ENCODE data around the gene PTPRF.

PTPRF gene

DNA sequence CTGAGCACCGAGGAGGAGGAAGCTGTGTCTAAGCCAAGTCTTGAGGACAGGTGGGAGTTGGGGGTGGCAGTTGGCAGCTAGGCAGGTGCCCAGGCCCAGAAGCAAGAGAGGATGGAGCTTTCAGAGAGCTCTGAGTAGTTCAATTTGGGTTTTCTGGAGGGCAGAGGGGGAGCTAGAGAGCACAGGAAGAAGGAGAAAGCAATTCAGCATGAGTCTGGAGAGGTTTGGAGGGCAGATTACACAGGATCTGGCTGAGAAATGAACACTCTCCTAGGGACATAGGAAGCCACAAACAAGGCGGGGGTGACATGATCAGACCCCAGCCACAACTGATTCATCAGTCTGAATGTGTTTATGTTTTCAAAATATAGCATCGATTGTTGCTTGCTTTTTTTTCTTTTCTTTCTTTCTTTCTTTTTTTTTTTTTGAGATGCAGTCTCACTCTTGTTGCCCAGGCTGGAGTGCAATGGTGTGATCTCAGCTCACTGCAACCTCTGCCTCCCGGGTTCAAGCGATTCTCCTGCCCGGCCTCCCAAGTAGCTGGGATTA, 23.8 kb downstream of the PTPRF start:
- DNase-seq, result no peak

DNA sequence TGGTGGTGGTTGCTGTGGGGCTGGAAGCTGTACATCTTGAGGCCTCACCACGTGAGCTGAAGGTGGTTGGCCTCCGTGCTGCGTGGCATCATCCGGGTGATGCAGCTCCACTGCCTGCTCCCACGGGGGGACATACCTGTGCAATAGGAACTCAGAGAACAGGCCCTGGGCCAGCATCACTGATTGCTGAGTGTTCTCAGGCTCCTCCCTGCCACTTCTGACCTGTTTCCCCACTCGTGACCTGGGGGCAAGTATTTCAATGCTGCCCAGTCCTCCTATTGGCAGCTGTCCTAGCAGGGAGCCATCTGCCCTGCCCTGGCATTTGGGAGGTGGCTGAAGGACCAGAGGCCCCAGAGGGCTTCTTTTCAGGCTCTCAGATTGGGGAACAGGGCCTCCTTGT, 26.1 kb downstream of the PTPRF start:
- no peak for DNase-seq

DNA sequence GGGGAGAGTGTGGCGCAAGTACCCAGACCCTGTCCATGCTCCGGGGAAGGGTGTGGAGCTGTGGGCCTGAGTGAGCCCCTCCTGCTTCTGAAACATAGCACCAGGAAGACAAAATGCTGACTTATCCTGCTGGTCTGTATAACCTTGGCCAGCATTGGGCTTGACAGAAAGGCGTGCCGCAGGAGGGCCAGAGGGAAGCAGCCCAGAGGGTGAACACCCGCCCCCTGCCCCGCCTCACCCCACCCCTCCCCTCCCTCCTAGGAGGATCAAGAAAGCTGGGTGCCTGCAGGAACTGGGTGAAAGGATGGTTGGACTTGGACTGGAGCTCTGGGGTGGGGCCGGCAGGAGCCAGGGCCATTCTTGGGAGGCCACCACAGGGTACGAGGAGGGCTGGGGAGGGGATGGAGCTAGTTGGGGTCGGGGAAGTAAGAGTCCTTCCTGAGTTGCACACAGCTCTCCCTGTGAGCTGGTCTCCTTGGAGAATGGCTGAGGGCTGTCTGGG, 27.1 kb downstream of the PTPRF start:
- no peak for DNase-seq

DNA sequence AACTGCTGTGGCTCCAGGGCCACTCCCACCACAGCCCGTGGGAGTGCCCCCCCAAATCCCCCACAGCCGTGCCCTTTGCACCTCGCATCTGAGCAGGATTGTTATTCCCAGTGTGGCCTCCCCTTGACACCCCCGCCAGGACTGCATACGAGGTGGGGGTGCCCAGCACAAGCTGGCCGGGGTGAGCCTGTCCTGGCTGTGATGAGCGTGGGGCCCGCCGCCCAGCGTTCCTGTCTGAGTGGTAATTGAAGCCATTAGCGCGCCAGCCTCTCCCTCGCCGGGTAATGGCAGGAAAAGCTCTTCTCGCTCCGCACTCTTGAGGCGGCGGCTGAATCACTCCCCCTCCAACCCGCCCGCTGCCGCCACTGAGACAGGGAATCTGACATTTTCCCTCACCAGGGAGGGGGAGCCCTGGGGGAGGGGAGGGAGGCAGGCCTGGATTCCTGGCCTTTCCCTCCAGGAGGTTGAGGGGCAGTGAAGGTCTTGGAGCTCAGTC, 27.7 kb downstream of the PTPRF start:
- peak; percentile 86 for DNase-seq

DNA sequence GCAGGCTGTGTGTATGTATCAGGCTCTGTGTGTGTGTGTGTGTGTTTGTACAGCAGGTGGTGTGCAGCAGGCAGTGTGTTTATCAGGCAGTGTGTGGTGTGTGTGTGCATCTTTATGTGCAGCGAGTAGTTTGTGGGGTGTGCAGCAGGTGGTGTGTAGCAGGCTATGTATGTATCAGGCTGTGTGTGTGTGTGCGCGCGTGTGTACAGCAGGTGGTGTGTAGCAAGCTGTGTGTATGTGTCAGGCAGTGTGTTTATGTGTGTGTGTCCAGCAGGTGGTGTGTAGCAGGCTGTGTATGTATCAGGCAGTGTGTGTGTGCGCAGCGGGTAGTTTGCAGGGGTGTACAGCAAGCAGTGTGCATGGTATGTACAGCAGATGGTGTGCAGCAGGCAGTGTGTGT, 29.0 kb downstream of the PTPRF start:
- no peak for DNase-seq

DNA sequence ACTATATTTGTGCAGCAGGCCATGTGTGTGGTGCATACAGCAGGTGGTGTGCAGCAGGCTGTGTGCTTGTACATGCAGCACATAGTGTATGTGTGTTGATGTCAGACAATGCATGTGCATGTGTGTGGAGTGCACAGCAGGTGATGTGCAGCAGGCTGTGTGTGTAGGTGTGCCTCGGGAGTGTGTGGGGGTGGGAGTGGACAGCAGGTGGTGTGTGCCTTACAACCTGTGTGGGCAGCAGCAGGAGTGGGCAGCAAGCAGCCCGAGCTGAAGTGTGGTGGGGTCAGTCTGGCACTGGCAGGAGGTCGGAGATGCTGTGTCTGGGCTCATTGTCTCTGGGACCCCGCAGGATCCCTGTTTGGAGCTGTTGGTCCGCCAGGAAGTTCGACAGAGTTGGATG, 29.6 kb downstream of the PTPRF start:
- no peak for DNase-seq

DNA sequence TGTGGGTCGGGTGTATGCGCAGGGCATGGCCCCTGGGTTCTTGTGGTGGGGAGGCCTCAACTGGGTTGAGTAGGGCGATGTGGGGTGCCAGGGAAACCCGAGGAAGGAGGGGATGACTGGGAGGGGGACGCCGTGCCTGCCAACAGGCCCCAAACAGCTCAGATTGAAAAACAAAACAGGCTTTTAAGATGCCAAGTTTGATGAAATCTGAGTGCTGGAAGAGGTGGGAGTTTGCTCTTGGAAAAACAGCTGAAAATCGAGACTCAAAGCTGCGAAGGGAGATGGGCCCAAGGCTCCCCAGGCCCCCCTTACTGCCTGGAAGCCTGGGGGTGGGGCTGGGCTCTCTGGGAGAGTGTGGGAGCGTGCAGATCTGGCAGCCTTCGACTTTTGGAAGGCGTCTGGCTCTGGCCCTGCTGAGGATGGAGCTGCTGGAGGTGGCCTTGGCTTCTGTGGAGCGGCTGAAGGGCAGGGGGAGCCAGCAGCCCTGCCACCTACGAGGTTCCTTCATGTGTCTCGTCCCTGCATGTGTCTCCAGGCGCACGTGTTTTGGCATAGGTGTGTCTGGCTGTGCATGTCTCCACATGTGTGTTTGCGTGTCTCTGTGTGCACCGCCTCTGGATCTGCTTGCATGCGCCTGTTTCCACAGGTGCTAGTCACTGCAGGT, 33.3 kb downstream of the PTPRF start:
- no peak for DNase-seq

DNA sequence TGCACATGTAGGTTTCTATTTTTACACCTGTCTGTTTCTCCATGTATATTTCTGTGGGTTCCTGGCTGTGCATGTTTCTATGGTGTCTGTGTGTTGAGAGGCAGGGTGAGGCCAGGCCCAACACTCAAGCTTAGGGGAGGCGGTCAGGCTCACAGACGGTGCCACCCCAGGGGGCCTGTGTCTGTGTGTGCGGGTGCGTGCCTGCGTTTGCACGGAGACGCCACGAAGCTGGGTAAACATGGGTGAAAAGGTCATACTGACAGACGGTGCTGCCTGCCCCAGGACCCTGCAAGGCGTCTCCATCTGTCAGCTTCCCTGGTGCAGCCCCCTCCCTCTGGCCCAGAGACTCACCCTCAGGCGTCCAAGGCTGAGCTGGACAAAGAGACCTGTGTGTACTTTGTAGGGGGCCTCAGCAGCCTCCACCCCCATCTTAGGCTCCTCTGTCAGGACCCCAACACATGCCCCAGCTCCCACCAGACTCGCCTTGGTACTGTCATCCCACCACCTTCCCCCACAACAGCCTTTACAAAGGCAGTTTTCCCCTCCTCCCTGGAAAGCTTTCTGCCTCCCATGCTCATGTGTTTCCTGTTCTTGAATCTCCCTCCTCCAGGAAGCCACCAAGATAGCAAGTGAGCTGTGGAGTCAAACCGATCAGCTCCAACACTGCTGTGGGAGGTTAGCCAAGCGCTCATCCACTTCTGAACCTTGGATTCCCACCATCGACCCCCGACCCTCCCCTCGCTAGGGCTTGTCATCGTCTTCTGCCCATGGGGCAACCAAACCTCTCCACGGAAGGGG, 34.1 kb downstream of the PTPRF start:
- peak; percentile 59 for DNase-seq

DNA sequence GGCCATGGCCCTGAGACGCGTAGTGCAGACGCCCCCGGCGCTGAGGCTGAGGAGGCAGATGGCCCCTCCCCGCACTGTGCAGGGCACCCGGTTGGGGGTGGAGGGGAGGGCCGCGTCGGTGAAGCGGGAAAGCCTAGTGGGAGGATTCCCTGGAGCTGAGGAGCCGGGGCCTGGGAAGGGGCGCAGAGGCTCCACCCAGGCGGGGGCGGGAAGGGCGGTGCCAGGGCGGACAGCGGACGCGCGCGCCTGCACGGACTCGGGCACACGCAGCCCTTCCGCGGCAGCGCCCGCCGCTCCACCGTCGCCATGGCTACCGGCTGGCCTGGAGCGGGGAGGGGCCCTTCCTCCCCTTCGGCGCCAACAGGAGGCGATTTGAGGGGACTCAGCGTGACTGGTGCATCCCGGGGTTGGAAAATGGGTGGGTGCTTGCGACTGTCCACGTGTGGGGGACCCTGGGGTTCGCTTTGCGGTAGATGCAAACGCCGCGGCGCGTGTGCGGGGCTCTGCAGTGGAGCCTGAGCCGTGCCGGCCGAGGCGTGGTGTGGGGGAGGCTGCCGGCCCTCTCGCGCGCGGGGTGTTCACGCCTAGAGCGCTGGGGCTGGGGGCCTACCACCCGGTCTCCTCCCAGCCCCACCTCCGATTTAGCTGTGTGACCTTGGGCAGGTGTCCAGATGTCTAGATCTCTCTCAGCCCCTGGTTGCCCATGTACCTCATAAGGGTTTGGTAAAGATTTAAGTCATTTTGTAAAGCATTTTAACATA, 35.1 kb downstream of the PTPRF start:
- DNase-seq, result no peak

DNA sequence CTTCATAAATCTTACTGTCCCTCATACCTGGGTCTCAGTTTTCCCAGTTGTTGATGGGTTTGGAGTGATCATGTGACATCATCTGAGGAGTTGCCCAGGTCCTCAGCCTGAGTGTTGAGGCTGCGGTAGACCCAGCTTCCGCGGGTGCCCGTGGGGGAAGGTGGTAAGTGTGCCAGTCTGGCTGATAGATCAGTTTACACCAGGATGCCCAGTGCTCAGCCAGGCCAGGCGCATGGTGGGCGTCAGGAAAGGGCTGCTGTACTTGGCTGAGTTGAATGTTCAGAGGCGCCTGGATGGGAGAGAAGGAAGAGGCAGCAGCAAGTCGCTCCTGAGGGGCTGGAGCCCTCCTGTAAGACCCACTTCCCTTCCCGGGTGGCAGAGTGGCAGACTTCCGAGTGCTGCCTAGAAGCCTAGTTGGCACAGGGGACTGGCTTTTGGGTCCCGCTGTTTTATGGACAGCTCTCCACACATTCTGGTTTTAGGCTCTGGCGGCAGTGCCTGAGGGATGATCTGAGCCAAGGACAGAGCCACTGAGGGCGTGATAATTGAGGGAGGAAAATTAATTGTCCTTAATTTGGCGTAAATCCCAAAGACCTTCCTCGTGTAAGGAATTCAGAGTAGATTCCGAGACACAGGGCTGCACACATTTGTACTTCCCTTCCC, 35.8 kb downstream of the PTPRF start:
- DNase-seq, result no peak

DNA sequence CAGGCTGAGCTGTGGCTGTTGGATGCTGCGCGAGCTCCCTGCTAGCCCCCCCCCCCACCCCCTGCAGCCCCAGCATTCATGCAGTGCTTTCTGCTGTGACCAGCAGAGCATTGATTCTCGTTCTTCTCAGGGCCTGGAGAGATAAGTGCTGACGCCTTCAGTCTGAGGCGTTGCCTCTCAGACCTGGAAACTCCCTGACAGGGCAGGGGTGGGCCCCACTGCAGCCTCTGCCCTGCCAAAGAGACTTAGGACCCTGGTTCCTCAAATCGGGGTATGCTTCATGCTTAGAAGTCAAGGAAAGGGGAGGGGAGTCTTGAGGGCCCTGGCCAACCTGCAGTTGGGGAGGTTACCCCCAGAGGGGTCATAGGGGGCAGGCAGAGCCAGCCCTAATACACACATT, 38.5 kb downstream of the PTPRF start:
- no peak for DNase-seq

DNA sequence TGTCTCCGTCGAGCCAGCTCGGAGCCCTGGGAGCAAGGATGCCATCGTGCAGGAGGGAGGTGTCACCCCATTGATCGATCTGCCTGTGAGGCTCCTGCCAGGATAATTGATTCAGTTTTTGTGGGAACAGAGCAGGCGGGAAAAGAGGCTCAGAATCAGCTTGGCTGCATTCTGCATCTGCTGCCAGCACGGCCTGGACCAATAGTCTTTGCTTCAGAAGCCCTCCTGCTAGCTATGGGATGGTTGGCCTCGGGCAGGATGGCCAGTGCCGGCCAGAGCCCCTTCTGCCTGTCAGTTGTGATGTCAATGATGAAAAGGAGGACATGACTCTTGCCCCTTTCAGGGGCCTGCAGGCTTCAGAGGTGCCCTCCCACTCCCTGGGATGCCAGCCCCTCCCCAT, 39.6 kb downstream of the PTPRF start:
- DNase-seq, result no peak

DNA sequence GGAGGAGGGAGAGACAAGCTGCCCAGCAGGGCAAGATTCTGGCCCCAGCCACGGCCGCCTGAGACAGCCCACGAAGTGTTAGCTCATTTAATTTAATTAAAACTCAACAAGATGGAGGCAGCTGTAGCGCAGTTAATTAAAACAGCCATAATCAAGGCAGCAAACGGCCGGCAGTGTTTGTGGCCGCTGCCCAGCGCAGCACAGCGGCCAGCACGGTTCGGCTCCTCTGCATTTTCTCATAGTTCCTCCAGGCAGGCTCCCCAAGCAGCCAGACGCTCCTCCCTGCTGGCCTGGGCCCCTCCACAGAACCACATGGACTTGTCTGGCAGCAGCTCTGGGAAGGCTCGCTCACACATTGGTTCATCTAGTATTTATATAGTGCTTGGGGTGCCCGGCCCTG, 40.0 kb downstream of the PTPRF start:
- DNase-seq, result no peak

DNA sequence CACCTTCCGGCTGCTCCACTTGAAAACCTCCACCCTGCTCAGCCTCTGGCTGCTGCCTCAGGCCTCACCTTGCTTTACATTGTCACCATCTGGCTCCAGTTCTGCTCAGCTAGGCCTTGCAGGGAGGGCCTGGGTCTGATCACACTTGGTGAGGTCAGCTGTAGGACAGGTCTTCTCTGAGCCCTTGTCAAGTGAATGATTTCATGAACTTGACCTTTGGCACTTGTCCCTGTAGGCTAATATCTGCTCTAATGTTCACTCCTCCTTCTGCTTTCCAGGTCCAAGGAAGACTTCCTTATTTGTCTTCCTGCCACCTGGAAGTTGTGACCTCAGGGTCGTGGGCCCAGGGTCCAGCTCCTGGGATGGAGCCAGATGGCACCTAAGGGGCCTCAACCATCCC, 41.4 kb downstream of the PTPRF start:
- DNase-seq, result no peak

DNA sequence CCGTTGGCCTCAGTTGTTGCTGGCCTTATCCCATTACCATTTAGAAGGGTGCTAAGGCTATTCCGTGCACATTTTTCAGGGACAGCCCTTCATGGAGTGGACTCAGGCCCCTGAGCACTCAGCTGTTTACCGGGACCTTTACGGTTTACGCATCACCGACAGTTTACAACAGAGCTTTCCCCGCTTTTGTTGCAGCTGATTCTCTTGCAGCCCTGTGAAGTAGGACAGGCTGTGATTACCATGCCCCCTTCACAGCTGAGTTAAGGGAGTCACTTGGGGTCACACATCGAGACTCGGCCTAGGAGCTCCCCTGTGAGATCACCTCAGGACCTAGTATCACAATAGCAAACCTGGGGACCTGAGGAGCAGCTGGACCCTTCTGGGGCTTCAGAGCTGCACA, 41.9 kb downstream of the PTPRF start:
- DNase-seq, result no peak

DNA sequence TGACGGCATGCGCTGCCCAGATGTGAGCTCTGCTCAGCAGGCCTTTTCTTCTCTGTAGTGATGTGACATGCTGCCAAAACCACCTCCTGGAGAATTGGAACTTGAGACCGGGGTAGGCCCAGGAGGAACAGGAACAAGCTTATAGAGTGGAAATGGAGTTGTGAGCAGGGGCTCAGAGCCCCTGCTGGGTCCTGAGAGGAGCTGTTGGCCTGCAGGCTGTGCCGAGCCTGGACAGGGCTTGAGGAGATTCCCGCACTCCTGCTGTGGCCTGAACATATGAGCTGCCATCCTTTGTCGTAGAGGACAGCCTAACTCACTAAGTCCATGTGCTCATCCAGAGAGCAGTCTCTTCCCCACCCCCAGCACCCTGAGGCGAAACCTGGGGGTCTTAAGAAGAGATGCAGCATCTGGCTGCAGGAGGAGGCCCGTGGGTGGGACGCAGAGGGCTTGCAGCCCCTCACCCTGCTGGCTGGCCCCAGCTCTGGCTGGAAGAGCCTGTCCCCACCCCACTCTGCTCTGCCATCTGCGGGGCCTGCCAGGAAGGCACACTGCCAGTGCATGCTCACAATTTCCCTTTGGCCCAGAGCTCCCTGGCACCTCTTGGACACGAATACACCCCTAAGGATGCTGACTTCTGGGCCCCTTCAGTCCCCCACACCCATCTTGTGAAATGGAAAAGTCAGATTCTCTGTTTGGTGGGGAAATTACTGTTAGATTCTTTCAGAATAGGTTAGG, 42.5 kb downstream of the PTPRF start:
- no peak for DNase-seq

DNA sequence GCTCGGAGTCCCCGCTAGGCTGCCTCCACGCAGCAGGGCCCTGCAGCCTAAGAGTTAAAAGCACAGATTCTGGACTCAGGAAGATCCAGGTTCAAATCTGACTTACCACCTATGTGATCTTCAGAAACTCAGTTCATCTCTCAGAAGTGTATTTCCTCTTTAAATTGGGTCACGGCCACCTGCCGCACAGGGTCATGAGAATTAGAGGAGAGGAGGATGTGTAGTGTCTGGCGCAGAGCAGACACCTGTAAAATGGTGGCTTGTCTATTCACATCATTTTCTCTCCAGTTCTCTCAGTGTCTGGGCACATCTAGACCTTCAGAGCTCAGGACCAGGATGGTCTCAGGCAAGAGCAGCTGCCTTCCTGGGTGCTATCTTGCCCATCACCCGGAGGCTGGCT, 45.8 kb downstream of the PTPRF start:
- DNase-seq, result no peak

DNA sequence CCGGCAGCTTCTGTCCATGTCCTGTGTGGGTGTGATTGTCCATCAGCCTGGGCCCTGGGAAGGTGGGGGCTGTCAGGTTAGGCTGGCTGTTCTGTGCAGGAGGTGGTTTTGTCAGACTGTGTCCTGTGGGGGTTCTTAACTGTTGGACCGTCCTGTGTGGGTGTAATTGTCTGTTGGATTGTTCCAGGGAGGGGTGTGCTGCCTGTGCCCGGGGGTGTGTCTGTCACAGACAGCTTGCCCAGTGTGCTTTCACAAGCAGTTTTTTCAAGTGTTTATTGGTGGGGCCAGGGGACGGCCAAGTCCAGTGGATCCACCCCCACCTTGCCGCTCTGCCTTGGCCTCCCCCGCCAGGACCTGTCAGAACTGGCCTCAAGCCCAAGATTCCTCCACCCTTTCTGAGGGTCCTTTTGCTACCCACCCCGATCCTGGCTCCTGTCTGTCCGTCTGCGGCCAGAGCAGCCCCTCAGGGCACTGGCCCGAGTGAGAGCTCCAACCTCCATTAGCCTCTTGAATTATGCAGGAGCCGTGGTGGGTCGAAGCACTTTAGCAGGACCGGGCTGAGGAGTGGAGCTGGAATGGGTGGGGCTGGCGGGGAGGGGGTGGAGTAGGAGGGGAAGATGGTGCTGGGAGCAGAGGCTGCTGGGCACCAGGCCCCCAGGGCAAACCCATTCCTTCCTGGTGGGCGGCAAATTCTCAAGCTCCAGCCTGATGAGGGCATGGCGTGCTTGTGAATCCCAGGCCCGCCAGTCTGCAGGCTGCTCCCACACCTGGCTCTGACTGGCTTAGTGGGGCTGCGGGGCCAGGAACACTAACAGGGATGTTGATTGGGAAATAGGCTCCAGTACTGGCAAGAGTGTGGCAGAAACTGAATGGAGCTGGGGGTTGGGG, 47.2 kb downstream of the PTPRF start:
- no peak for DNase-seq

DNA sequence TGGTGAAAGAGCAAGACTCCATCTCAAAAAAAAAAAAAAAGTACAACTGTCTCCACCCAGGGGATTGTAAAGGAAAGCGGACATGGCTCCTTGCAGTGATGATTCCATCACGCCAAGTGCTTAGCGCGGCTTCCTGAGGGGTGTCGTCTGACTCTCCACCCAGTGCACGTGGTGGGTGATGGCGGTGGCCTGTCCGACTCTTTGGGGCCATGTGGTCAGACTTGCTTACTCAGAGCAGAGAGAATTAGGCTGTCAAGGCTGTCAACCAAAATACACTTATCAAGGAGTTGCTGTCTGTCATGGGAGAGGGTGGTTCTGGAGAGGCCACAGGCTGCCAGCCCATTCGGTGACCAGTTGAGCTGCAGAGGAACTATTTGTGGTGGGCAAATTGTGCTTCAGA, 49.4 kb downstream of the PTPRF start:
- DNase-seq, result no peak

DNA sequence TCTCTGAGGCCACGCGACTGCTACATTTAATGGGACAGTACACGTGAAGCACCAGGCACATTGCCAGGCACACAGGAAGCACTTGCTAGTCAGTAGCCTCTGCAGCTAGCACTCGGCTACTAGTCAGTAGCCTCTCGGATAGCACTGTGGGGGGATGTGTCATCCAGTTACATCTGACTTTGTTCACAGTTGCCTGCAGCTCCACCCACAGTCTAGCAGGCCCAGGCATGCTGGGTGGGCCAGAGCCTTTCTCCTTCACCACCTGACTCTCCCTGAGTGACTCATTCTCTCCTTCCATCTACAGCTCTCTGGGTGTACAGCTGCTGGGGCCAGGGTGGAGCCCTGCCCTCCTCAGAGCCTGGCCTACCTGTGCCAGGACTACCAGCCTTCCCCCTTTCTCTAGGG, 51.5 kb downstream of the PTPRF start:
- no peak for DNase-seq

DNA sequence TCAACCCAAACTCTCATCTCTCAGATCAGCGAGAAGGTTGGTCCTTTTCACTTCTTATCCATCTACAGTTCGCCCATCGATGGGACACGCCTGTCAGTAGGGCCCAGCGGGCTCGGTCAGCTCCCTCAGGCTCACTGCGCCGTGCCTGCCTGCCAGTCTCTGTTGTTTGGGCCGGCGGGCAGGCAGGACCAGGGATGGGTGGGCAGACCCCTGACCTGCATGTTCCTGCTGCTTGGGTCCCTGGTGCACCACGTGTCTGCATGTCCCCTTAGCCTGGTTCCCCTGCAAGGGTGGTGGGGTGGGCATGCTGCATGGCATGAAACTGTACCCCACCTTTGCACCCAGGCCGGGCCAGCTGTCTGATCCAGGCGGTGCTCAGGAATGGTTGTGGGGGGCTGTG, 52.4 kb downstream of the PTPRF start:
- DNase-seq, result no peak
